Mesenchymal stem cell (in vitro differentiated cells and primary cell): Measurements from ENCODE around the gene TMEM88.

ENCODE experiments used
- DNase-seq: peaks from one replicate; pipeline ENCODE4 v3.0.0-alpha.2; 2013
- H2AFZ ChIP-seq: one replicate; pipeline ENCODE4 v1.6.1; 2013; ENCODE audit warnings: low read depth, mild to moderate bottlenecking, control low read depth, inconsistent platforms, low read length, moderate library complexity
- H2AK5ac ChIP-seq: 2 replicates; pipeline ENCODE4 v1.6.1; 2013; ENCODE audit warnings: low read length, moderate library complexity, mild to moderate bottlenecking, inconsistent platforms; ENCODE audit not compliant: severe bottlenecking
- H2BK120ac ChIP-seq: one replicate; pipeline ENCODE4 v1.6.1; 2013; ENCODE audit warnings: low read depth, mild to moderate bottlenecking, inconsistent platforms, low read length, moderate library complexity
- H2BK12ac ChIP-seq, 2 experiments: one replicate each; pipeline ENCODE4 v1.6.1; 2013; ENCODE audit warnings: inconsistent platforms in 2 of 2, low read length in 2 of 2, mild to moderate bottlenecking in 2 of 2, moderate library complexity in 2 of 2, control low read depth in 1 of 2
- H2BK15ac ChIP-seq: one replicate; pipeline ENCODE4 v1.6.1; 2013; ENCODE audit warnings: mild to moderate bottlenecking, low read depth, inconsistent platforms; ENCODE audit not compliant: poor library complexity, severe bottlenecking
- H2BK5ac ChIP-seq: 2 replicates; pipeline ENCODE4 v1.6.1; 2013; ENCODE audit warnings: low read depth, mild to moderate bottlenecking, low read length, control low read depth, inconsistent platforms; ENCODE audit not compliant: poor library complexity, severe bottlenecking
- H3K14ac ChIP-seq, 2 experiments: one replicate each; pipeline ENCODE4 v1.6.1; 2013; ENCODE audit warnings: inconsistent platforms in 2 of 2, low read length in 2 of 2, control low read depth in 1 of 2, mild to moderate bottlenecking in 1 of 2, moderate library complexity in 1 of 2
- H3K18ac ChIP-seq, 2 experiments: one replicate each; pipeline ENCODE4 v1.6.1; 2013; ENCODE audit warnings: inconsistent platforms in 2 of 2, low read length in 2 of 2, control low read depth in 1 of 2, low read depth in 1 of 2, mild to moderate bottlenecking in 1 of 2
- H3K23ac ChIP-seq, 2 experiments: one replicate each; pipeline ENCODE4 v1.6.1; 2013; ENCODE audit warnings: inconsistent platforms in 2 of 2, low read length in 2 of 2, mild to moderate bottlenecking in 2 of 2, moderate library complexity in 2 of 2, control low read depth in 1 of 2
- H3K27ac ChIP-seq: 2 replicates; pipeline ENCODE4 v1.5.1; 2013; ENCODE audit warnings: mild to moderate bottlenecking, moderate library complexity, low read length, control low read depth, inconsistent platforms; ENCODE audit not compliant: poor library complexity, severe bottlenecking
- H3K27me3 ChIP-seq, 2 experiments: 2 replicates each; pipeline versions ENCODE4 v1.6.1 to v1.7.0; 2013; ENCODE audit warnings: low read length in 2 of 2, mild to moderate bottlenecking in 2 of 2, moderate library complexity in 2 of 2, control low read depth in 1 of 2, inconsistent platforms in 1 of 2; ENCODE audit not compliant: control insufficient read depth in 1 of 2, insufficient read depth in 1 of 2
- H3K36me3 ChIP-seq, 2 experiments: 2 replicates each; pipeline versions ENCODE4 v1.6.1 to v1.7.0; 2013; ENCODE audit warnings: low read length in 2 of 2, control low read depth in 1 of 2, inconsistent platforms in 1 of 2, low read depth in 1 of 2, mild to moderate bottlenecking in 1 of 2; ENCODE audit not compliant: insufficient read depth in 2 of 2, control insufficient read depth in 1 of 2
- H3K4ac ChIP-seq, 2 experiments: one replicate each; pipeline ENCODE4 v1.6.1; 2013; ENCODE audit warnings: inconsistent platforms in 2 of 2, low read length in 2 of 2, mild to moderate bottlenecking in 2 of 2, moderate library complexity in 2 of 2, control low read depth in 1 of 2, low read depth in 1 of 2
- H3K4me1 ChIP-seq: 2 replicates; pipeline ENCODE4 v1.6.1; 2013; ENCODE audit warnings: low read depth, low read length, control low read depth; ENCODE audit not compliant: control insufficient read depth, insufficient read depth
- H3K4me2 ChIP-seq: 2 replicates; pipeline ENCODE4 v1.6.1; 2013; ENCODE audit warnings: low read length, mild to moderate bottlenecking, inconsistent platforms; ENCODE audit not compliant: poor library complexity, severe bottlenecking
- H3K4me3 ChIP-seq, 2 experiments: 2 replicates each; pipeline versions ENCODE4 v1.5.1 to v1.7.0; 2013; ENCODE audit warnings: low read length in 2 of 2, mild to moderate bottlenecking in 2 of 2, control low read depth in 1 of 2, low read depth in 1 of 2; ENCODE audit not compliant: insufficient read depth in 1 of 2
- H3K79me1 ChIP-seq: replicated peaks from 2 replicates; pipeline ENCODE4 v1.6.1; 2013; ENCODE audit warnings: mild to moderate bottlenecking, control low read depth, low read length, inconsistent platforms; ENCODE audit not compliant: poor library complexity, severe bottlenecking
- H3K9ac ChIP-seq: 2 replicates; pipeline ENCODE4 v1.7.0; 2013; ENCODE audit warnings: mild to moderate bottlenecking, low read length, moderate library complexity
- H3K9me3 ChIP-seq: 2 replicates; pipeline ENCODE4 v1.7.0; 2013; ENCODE audit warnings: mild to moderate bottlenecking, low read length; ENCODE audit not compliant: control insufficient read depth
- H4K8ac ChIP-seq: one replicate; pipeline ENCODE4 v1.6.1; 2013; ENCODE audit warnings: inconsistent platforms, mild to moderate bottlenecking, low read length, moderate library complexity
- H4K91ac ChIP-seq: one replicate; pipeline ENCODE4 v1.6.1; 2013; ENCODE audit warnings: mild to moderate bottlenecking, low read length, inconsistent platforms
- WGBS: methylation state at CpG from one replicate; pipeline ENCODE4 v1.1.7; 2013; ENCODE audit warnings: mixed read lengths; 5-methylcytosine and 5-hydroxymethylcytosine counted together

The TMEM88 gene

DNA sequence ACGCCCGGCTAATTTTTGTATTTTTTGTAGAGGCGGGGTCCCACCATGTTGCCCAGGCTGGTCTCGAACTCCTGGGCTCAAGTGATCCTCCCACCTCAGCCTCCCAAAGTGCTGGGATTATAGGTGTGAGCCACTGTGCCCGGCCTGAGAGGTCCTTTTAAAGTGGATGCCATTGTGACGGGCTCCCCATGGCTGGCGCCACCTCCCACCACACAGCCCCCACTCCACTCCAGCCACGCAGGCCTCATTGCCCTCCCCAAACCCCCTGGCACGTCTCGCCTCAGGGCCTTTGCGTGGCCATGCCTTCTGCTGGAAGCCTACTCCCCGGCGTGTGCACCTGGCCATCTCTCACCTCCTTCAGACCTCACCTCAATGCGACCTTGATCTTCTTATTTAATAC, 32.7 kb upstream of the TMEM88 start:
- Histone ChIP-seq H3K9ac (no peak overlapping the region), H2BK120ac (no peak overlapping the region), H2AFZ (no peak overlapping the region), H3K4me2 (no peak overlapping the region), H3K27ac (no peak overlapping the region), H3K23ac (no peak overlapping the region), H3K4me3 (no peak overlapping the region), H2BK15ac (no peak overlapping the region), H3K79me1 (no peaks in the 10 kb centered on the region), H3K27me3 (peaks cover 33 to 53% of the 10 kb centered on the region in 2 experiments), H2BK5ac (no peak overlapping the region), H3K4me1 (no peaks in the 10 kb centered on the region), H3K18ac (no peak overlapping the region), H3K9me3 (no peaks in the 10 kb centered on the region), H2AK5ac (no peak overlapping the region), H3K14ac (no peak overlapping the region), H4K8ac (no peak overlapping the region), H3K36me3 (no peaks in the 10 kb centered on the region), H2BK12ac (no peak overlapping the region), H4K91ac (no peak overlapping the region), H3K4ac (no peak overlapping the region)
- 82% methylated on average over 14 of the region's 14 CpGs for WGBS
- DNase-seq: no peak

DNA sequence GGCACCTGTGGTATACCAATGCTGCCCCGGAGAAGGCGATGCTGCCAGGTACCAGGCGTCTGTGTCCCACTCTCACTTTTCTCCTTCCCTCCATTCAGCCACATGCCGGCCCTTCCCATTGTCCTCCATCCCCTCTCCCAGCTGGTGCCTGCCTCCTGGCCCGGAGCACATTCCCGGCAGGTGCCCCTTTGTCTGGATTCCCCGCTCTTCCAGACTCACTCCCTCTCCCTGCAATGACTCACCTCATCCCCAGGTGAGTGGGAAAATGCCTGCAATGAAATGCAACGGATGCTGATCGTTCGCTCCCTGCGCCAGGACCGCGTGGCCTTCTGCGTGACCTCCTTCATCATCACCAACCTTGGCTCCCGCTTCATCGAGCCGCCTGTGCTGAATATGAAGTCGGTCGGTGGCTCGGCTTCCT, 31.3 kb upstream of the TMEM88 start:
- Histone ChIP-seq H3K36me3 (no peaks in the 10 kb centered on the region), H2BK120ac (no peak overlapping the region), H4K8ac (no peak overlapping the region), H3K18ac (no peak overlapping the region), H3K14ac (no peak overlapping the region), H2BK15ac (peak overlapping the region; percentile 12), H3K4me1 (no peaks in the 10 kb centered on the region), H3K79me1 (no peaks in the 10 kb centered on the region), H3K4me3 (no peak overlapping the region), H3K9me3 (no peaks in the 10 kb centered on the region), H3K27ac (no peak overlapping the region), H3K23ac (no peak overlapping the region), H3K9ac (no peak overlapping the region), H3K4me2 (no peak overlapping the region), H4K91ac (no peak overlapping the region), H2BK5ac (no peak overlapping the region), H2AK5ac (no peak overlapping the region), H3K4ac (no peak overlapping the region), H2AFZ (no peak overlapping the region), H2BK12ac (peak overlapping the region in 1 of 2 experiments; percentile 1), H3K27me3 (peaks cover 18 to 46% of the 10 kb centered on the region in 2 experiments)
- 77% methylated on average over 20 of the region's 20 CpGs for WGBS
- no peak for DNase-seq

DNA sequence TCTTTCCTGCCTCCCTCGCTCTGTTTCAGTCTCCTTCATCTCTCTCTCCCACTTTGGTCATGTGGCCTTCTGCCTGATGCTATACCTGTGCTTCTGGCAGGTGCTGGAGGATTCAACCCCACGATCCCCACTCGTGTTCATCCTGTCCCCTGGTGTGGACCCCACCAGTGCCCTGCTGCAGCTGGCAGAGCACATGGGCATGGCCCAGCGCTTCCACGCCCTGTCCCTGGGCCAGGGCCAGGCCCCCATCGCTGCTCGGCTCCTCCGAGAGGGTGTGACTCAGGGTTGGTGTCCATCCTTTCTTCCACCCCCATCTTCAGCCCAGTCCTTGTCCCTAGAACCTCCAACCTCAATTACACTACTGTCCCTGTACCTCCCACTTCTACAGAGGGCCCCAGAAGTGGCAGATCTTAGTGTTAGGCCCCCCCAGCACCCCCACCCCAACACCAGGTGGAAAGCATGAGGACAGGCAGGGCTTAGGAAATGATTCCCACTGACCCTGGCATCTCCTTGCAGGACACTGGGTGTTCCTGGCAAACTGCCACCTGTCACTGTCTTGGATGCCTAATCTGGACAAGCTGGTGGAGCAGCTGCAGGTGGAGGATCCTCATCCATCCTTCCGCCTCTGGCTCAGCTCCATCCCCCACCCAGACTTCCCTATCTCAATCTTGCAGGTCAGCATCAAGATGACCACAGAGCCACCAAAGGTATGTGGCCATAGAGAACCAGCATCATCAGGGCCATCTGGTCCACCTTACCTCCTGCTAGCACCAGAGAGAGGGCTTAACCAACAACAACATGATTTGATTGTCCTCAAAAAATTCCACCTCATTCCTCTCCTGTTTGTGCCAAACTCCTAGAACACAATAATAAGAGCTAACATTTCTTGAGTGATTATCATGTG, 30.6 kb upstream of the TMEM88 start:
- no peaks in the 10 kb centered on the region for H3K36me3 ChIP-seq

DNA sequence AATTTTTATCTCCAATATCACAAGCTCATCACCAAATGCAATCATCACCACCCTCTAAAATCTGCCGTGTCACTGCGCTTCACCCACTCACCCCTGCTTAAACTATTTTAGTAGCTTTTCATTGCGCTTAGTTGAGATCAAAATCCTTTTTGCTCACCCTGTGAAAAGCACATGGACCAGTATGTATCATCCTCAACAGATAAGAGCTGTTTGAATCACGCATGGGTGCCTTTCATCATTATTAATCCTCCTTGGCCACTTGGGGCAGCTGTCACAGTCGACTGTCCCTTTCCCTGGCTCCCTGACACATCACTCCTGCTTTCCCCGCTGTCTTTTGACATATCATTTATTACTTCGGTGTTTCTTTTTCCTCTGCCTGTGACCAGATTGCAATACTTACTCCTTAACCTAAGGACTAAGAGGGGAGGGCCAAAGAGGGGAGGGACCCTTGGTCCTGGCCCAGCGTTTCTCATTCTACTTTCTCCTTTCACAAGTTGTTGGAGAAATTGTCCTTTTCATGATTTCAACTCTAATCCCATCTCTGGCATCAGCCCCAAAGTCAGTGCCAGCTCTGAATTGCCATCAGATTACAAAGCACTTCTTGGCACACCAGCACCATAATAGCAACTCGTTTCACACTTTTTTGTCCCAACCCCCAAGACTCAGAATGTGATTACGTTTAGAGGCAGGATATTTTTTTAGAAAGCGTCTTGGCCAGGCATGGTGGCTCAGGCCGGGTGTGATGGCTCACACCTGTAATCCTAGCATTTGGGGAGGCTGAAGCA, 29.5 kb upstream of the TMEM88 start:
- H3K9me3 ChIP-seq: no peaks in the 10 kb centered on the region
- H3K79me1 ChIP-seq: no peaks in the 10 kb centered on the region
- H2BK15ac ChIP-seq: no peak overlapping the region
- H2AFZ ChIP-seq: no peak overlapping the region
- H2BK5ac ChIP-seq: no peak overlapping the region
- peak; percentile 24 for DNase-seq
- peaks cover 6 to 36% of the 10 kb centered on the region in 2 experiments for H3K27me3 ChIP-seq
- H3K4ac ChIP-seq: no peak overlapping the region
- no peak overlapping the region for H2AK5ac ChIP-seq
- H3K23ac ChIP-seq: no peak overlapping the region
- no peak overlapping the region for H3K4me2 ChIP-seq
- H3K4me3 ChIP-seq: no peak overlapping the region
- H2BK120ac ChIP-seq: no peak overlapping the region
- no peak overlapping the region for H2BK12ac ChIP-seq
- H3K18ac ChIP-seq: no peak overlapping the region
- H3K36me3 ChIP-seq: no peaks in the 10 kb centered on the region
- H3K14ac ChIP-seq: no peak overlapping the region
- no peaks in the 10 kb centered on the region for H3K4me1 ChIP-seq
- 62% methylated on average over 11 of the region's 12 CpGs for WGBS
- no peak overlapping the region for H3K27ac ChIP-seq
- H3K9ac ChIP-seq: peak overlapping the region; percentile 33
- H4K8ac ChIP-seq: no peak overlapping the region
- H4K91ac ChIP-seq: no peak overlapping the region

More for the DNA sequence above, 30.6 kb upstream of the TMEM88 start:
- Histone ChIP-seq H2AK5ac (no peak overlapping the region), H3K18ac (no peak overlapping the region), H4K91ac (no peak overlapping the region), H3K27me3 (peaks cover 11 to 40% of the 10 kb centered on the region in 2 experiments), H4K8ac (no peak overlapping the region), H3K14ac (no peak overlapping the region), H3K4me2 (no peak overlapping the region), H2BK120ac (no peak overlapping the region), H2BK15ac (no peak overlapping the region), H3K27ac (no peak overlapping the region), H2AFZ (no peak overlapping the region), H3K4me3 (no peak overlapping the region), H3K4ac (no peak overlapping the region), H3K9me3 (no peaks in the 10 kb centered on the region), H2BK5ac (no peak overlapping the region), H3K9ac (peak overlapping the region; percentile 33), H2BK12ac (no peak overlapping the region), H3K23ac (no peak overlapping the region), H3K79me1 (no peaks in the 10 kb centered on the region), H3K4me1 (no peaks in the 10 kb centered on the region)
- 76% methylated on average over 9 of the region's 9 CpGs for WGBS
- no peak for DNase-seq
